HG02642 (cell line): ENCODE results near the gene CTAGE8.
"Not testable (repeated sequence)": the region's sequence is repeated elsewhere in the genome, so short reads cannot be mapped to it uniquely, and the experiment has no call there.

Experiments used
- ATAC-seq: cut with Tn5 transposase; IDR thresholded peaks from one replicate; pipeline ENCODE4 v1.9.1; 2021; ENCODE audit warnings: mild to moderate bottlenecking; ENCODE audit not compliant: unreplicated experiment, poor library complexity

CTAGE8 gene

GRCh38 chr7:144256112-144256511 lies 13.0 kb downstream of the CTAGE8 start:
- no peak for ATAC-seq

- no peak for ATAC-seq
Observed at GRCh38 chr7:144255471-144255897, 13.6 kb downstream of the CTAGE8 start.

- ATAC-seq: not testable (repeated sequence)
Observed at GRCh38 chr7:144252307-144252706, 16.8 kb downstream of the CTAGE8 start.

GRCh38 chr7:144247674-144248330 lies 21.3 kb downstream of the CTAGE8 start:
- ATAC-seq: not testable (repeated sequence)

- ATAC-seq: not testable (repeated sequence)
Observed at GRCh38 chr7:144246967-144247366, 22.1 kb downstream of the CTAGE8 start.

GRCh38 chr7:144245372-144245771 lies 23.7 kb downstream of the CTAGE8 start:
- ATAC-seq: not testable (repeated sequence)

- not testable (repeated sequence) for ATAC-seq
Observed at GRCh38 chr7:144239365-144239764, 29.7 kb downstream of the CTAGE8 start, which contains the start of gene OR2A42. OR2A42 (minus strand) TSS chr7:144239605; CDS start chr7:144232843, 6,762 bp downstream.

- ATAC-seq: not testable (repeated sequence)
Observed at GRCh38 chr7:144238530-144239082, 30.5 kb downstream of the CTAGE8 start.

GRCh38 chr7:144233039-144233438 lies 36.0 kb downstream of the CTAGE8 start:
- not testable (repeated sequence) for ATAC-seq

- not testable (repeated sequence) for ATAC-seq
Observed at GRCh38 chr7:144231027-144231426, 38.1 kb downstream of the CTAGE8 start.

GRCh38 chr7:144228810-144229209 lies 40.3 kb downstream of the CTAGE8 start:
- ATAC-seq: not testable (repeated sequence)

GRCh38 chr7:144226866-144227265 lies 42.2 kb downstream of the CTAGE8 start:
- not testable (repeated sequence) for ATAC-seq

- not testable (repeated sequence) for ATAC-seq
Observed at GRCh38 chr7:144223675-144224074, 45.4 kb downstream of the CTAGE8 start.

- ATAC-seq: not testable (repeated sequence)
Observed at GRCh38 chr7:144220531-144220930, 48.6 kb downstream of the CTAGE8 start.

- ATAC-seq: not testable (repeated sequence)
Observed at GRCh38 chr7:144219149-144219548, 49.9 kb downstream of the CTAGE8 start.

- not testable (repeated sequence) for ATAC-seq
Observed at GRCh38 chr7:144218581-144218980, 50.5 kb downstream of the CTAGE8 start.

- not testable (repeated sequence) for ATAC-seq
Observed at GRCh38 chr7:144217200-144217599, 51.9 kb downstream of the CTAGE8 start.
